H1 (cell line): Measurements from ENCODE around the gene VAV2. TPM values are rescaled to one million over a fixed set of nuclear protein-coding genes. Genes with fewer than 3 reads are reported as not detected.
A peak's percentile ranks its signal among the peaks of the same experiment; 100 is the strongest.

ENCODE experiments used
- CTCF ChIA-PET: fragments of 300-600 bp; sonication (Branson Sonifier 250); formaldehyde crosslinking; loops from one replicate; lab custom pipeline; 2021; ENCODE audit not compliant: partially characterized antibody; lab: Charles Lee
- POLR2A ChIA-PET: fragments of 300-600 bp; sonication (Branson Sonifier 250); formaldehyde crosslinking; loops from one replicate; lab custom pipeline; 2021; ENCODE audit warnings: inconsistent platforms; ENCODE audit not compliant: partially characterized antibody; lab: Charles Lee
- DNase-seq, 2 experiments: peaks; one replicate each; pipeline versions ENCODE4 v3.0.0 to v3.0.0-alpha.2; 2010 to 2022; ENCODE audit warnings: low spot score in 2 of 2, low read depth in 1 of 2, mixed read lengths in 1 of 2
- FAIRE-seq: peaks from 2 replicates; lab custom pipeline; 2011; peaks lifted over from hg19 to GRCh38; lab: Jason Lieb, UNC
- H2AFZ ChIP-seq: 2 replicates; pipeline ENCODE4 v1.8.1; 2012; ENCODE audit warnings: low read length, inconsistent platforms
- H2AK5ac ChIP-seq: 2 replicates; pipeline ENCODE4 v1.6.1; 2013; ENCODE audit warnings: low read depth, low read length
- H2BK120ac ChIP-seq: replicated peaks from 2 replicates; pipeline ENCODE3; 2013; ENCODE audit warnings: low read depth, low read length, inconsistent platforms
- H2BK12ac ChIP-seq: 2 replicates; pipeline ENCODE4 v1.6.1; 2013; ENCODE audit warnings: low read depth, low read length
- H2BK15ac ChIP-seq: 2 replicates; pipeline ENCODE4 v1.6.1; 2013; ENCODE audit warnings: low read length
- H2BK20ac ChIP-seq: 2 replicates; pipeline ENCODE4 v1.6.1; 2013; ENCODE audit warnings: low read length
- H2BK5ac ChIP-seq: 2 replicates; pipeline ENCODE4 v1.6.1; 2013; ENCODE audit warnings: low read depth, low read length
- H3K14ac ChIP-seq: 2 replicates; pipeline ENCODE4 v1.6.1; 2013; ENCODE audit warnings: inconsistent platforms; ENCODE audit not compliant: insufficient read length
- H3K18ac ChIP-seq: 2 replicates; pipeline ENCODE4 v1.6.1; 2013; ENCODE audit warnings: low read length; ENCODE audit errors: extremely low read depth
- H3K23ac ChIP-seq: 2 replicates; pipeline ENCODE4 v1.6.1; 2013; ENCODE audit warnings: inconsistent platforms; ENCODE audit not compliant: insufficient read length
- H3K23me2 ChIP-seq: 2 replicates; pipeline ENCODE4 v1.6.1; 2013; ENCODE audit warnings: low read depth, low read length
- H3K27ac ChIP-seq: 2 replicates; pipeline ENCODE4 v1.6.1; 2011; ENCODE audit warnings: low read depth, low read length, inconsistent platforms
- H3K27me3 ChIP-seq, 4 experiments: replicated peaks in 1 of 4; 1 replicate in 1 of 4; 2 replicates in 3 of 4; pipeline versions ENCODE4 v1.6.1 to v1.8.1; 2011 to 2013; ENCODE audit warnings: low read length in 3 of 4, mild to moderate bottlenecking in 3 of 4, inconsistent platforms in 2 of 4, mixed read lengths in 2 of 4, moderate library complexity in 1 of 4; ENCODE audit not compliant: control insufficient read depth in 3 of 4, insufficient read depth in 3 of 4; ENCODE audit errors: extremely low read depth in 1 of 4
- H3K36me3 ChIP-seq, 4 experiments: 2 replicates each; pipeline versions ENCODE4 v1.6.1 to v1.8.1; 2011 to 2013; ENCODE audit warnings: mild to moderate bottlenecking in 4 of 4, low read length in 3 of 4, moderate library complexity in 2 of 4, control low read depth in 1 of 4, inconsistent platforms in 1 of 4; ENCODE audit not compliant: insufficient read depth in 4 of 4, control insufficient read depth in 2 of 4
- H3K4ac ChIP-seq: replicated peaks from 2 replicates; pipeline ENCODE3; 2013; ENCODE audit warnings: low read length, low read depth, mixed read lengths, inconsistent platforms; ENCODE audit not compliant: insufficient read length
- H3K4me1 ChIP-seq, 4 experiments: replicated peaks in 1 of 4; 1 replicate in 1 of 4; 2 replicates in 3 of 4; pipeline versions ENCODE4 v1.6.1 to v1.8.1; 2011 to 2013; ENCODE audit warnings: low read length in 3 of 4, inconsistent platforms in 2 of 4, mixed read lengths in 1 of 4; ENCODE audit not compliant: insufficient read depth in 4 of 4, control insufficient read depth in 3 of 4
- H3K4me2 ChIP-seq, 2 experiments: 2 replicates each; pipeline versions ENCODE4 v1.6.1 to v1.8.1; 2011 to 2013; ENCODE audit warnings: low read depth in 2 of 2, low read length in 2 of 2, control low read depth in 1 of 2, inconsistent platforms in 1 of 2, mild to moderate bottlenecking in 1 of 2; ENCODE audit not compliant: insufficient read depth in 1 of 2
- H3K4me3 ChIP-seq, 4 experiments: fragments of 200-600, 300-600 bp in 1 of 4; sonication (generic), shearing (Covaris generic), sonication (Bioruptor Twin) in 1 of 4; 2 replicates each; pipeline versions ENCODE4 v1.5.1 to v1.8.1; 2011 to 2016; ENCODE audit warnings: low read length in 4 of 4, low read depth in 3 of 4, control low read depth in 2 of 4, inconsistent platforms in 2 of 4, mild to moderate bottlenecking in 2 of 4, mixed read lengths in 1 of 4, moderate library complexity in 1 of 4; ENCODE audit not compliant: insufficient read depth in 2 of 4; ENCODE audit errors: extremely low read depth in 1 of 4
- H3K56ac ChIP-seq: replicated peaks from 2 replicates; pipeline ENCODE3; 2013; ENCODE audit warnings: low read depth, mild to moderate bottlenecking, mixed read lengths, low read length, inconsistent platforms; ENCODE audit not compliant: insufficient read length
- H3K79me1 ChIP-seq: 2 replicates; pipeline ENCODE4 v1.6.1; 2013; ENCODE audit warnings: low read depth, low read length, control low read depth
- H3K79me2 ChIP-seq, 2 experiments: 2 replicates each; pipeline versions ENCODE4 v1.6.1 to v1.8.1; 2012 to 2013; ENCODE audit warnings: low read length in 2 of 2, mild to moderate bottlenecking in 2 of 2, inconsistent platforms in 1 of 2; ENCODE audit not compliant: insufficient read depth in 2 of 2, control insufficient read depth in 1 of 2
- H3K9ac ChIP-seq, 4 experiments: replicated peaks in 1 of 4; 1 replicate in 1 of 4; 2 replicates in 3 of 4; pipeline versions ENCODE4 v1.6.1 to v1.8.1; 2011 to 2013; ENCODE audit warnings: low read depth in 3 of 4, low read length in 3 of 4, control low read depth in 2 of 4, mild to moderate bottlenecking in 2 of 4, moderate library complexity in 2 of 4, inconsistent platforms in 1 of 4; ENCODE audit errors: extremely low read depth in 1 of 4
- H3K9me3 ChIP-seq, 2 experiments: 2 replicates each; pipeline versions ENCODE4 v1.6.1 to v1.8.1; 2012 to 2013; ENCODE audit warnings: mild to moderate bottlenecking in 2 of 2, moderate library complexity in 2 of 2, control low read depth in 1 of 2, inconsistent platforms in 1 of 2, low read depth in 1 of 2, low read length in 1 of 2, mixed read lengths in 1 of 2; ENCODE audit not compliant: insufficient read depth in 2 of 2
- H4K20me1 ChIP-seq, 2 experiments: replicated peaks in 1 of 2; 2 replicates each; pipeline versions ENCODE3 to v1.8.1; 2011 to 2013; ENCODE audit warnings: inconsistent platforms in 2 of 2, low read length in 2 of 2, mild to moderate bottlenecking in 1 of 2; ENCODE audit not compliant: insufficient read depth in 2 of 2, control insufficient read depth in 1 of 2
- H4K5ac ChIP-seq: 2 replicates; pipeline ENCODE4 v1.6.1; 2013; ENCODE audit warnings: low read length, low read depth, mixed read lengths, inconsistent platforms; ENCODE audit not compliant: insufficient read length
- H4K8ac ChIP-seq: 2 replicates; pipeline ENCODE4 v1.8.0; 2013; ENCODE audit warnings: mild to moderate bottlenecking, moderate library complexity, low read length, inconsistent platforms; ENCODE audit not compliant: insufficient read depth; ENCODE audit errors: extremely low read depth
- H4K91ac ChIP-seq: replicated peaks from 2 replicates; pipeline ENCODE3; 2013; ENCODE audit warnings: low read length, mixed read lengths, inconsistent platforms; ENCODE audit not compliant: insufficient read length
- CHD1 ChIP-seq: IDR thresholded peaks from 2 replicates; pipeline ENCODE4 v1.6.1; 2012; ENCODE audit warnings: low read depth, low read length, improper control_type of control experiment
- CHD2 ChIP-seq: IDR thresholded peaks from 2 replicates; pipeline ENCODE4 v1.6.1; 2012; ENCODE audit warnings: low read length, improper control_type of control experiment
- KDM5A ChIP-seq: fragments of 200-600 bp; IDR thresholded peaks from 2 replicates; pipeline ENCODE4 v1.7.1; 2012; ENCODE audit warnings: mild to moderate bottlenecking, low read length, inconsistent platforms, mixed read lengths
- RNF2 ChIP-seq: fragments of 200-900, 300-1000 bp; sonication (generic); IDR thresholded peaks from 2 replicates; pipeline ENCODE4 v1.7.1; 2016; ENCODE audit warnings: borderline replicate concordance, low read depth, mild to moderate bottlenecking, antibody characterized with exemption, low read length; ENCODE audit not compliant: poor library complexity, severe bottlenecking; ENCODE audit errors: missing control alignments
- SAP30 ChIP-seq: fragments of 300-600 bp; sonication (generic); IDR thresholded peaks from 2 replicates; pipeline ENCODE4 v1.7.1; 2012; ENCODE audit warnings: low read length, moderate library complexity, mild to moderate bottlenecking, inconsistent platforms; ENCODE audit not compliant: insufficient read depth, insufficient replicate concordance
- SIX5 ChIP-seq: IDR thresholded peaks from 2 replicates; pipeline ENCODE4 v1.6.1; 2011; ENCODE audit warnings: mild to moderate bottlenecking, low read depth, low read length
- TBP ChIP-seq: IDR thresholded peaks from 2 replicates; pipeline ENCODE4 v1.6.1; 2011; ENCODE audit warnings: low read depth, low read length, improper control_type of control experiment
- USF2 ChIP-seq: IDR thresholded peaks from 2 replicates; pipeline ENCODE4 v1.6.1; 2011; ENCODE audit warnings: low read length, improper control_type of control experiment
- WGBS, 2 experiments: shearing (Covaris generic) in 1 of 2; methylation state at CpG; one replicate each; pipeline versions ENCODE4 v1.1.6 to v1.1.7; 2013 to 2015; ENCODE audit warnings: low lambda C conversion rate in 2 of 2, mixed read lengths in 2 of 2, inconsistent platforms in 1 of 2, low coverage in 1 of 2, missing lambda C conversion rate in 1 of 2; ENCODE audit not compliant: insufficient replicate concordance in 2 of 2, insufficient coverage in 1 of 2, insufficient read length in 1 of 2; ENCODE audit errors: extremely low coverage in 1 of 2, missing lambda C conversion rate in 1 of 2; 5-methylcytosine and 5-hydroxymethylcytosine counted together
- polyA plus RNA-seq, 7 experiments: library from polyadenylated mRNA; depleted of rRNA in 3 of 7; stranded (reverse) in 5 of 7; unstranded in 2 of 7; fragments of >200 nt in 5 of 7; fragments of 200-250 nt in 2 of 7; gene quantifications; 1 replicate in 5 of 7; 2 replicates in 1 of 7; 4 replicates in 1 of 7; pipeline versions ENCODE4 v1.2.1 to v1.2.3, GENCODE V29; 2011 to 2013; ENCODE audit warnings: missing spikeins in 2 of 7, mixed read lengths in 2 of 7
- total RNA-seq: library from RNA; stranded (reverse); fragmentation: NEBNext Ultra II Directional; extraction: Animal tissue kit (Norgen Biotek cat#: 25700); gene quantifications from 2 replicates; pipeline ENCODE4 v1.2.1, GENCODE V29; 2021

VAV2 gene
- total and polyA plus RNA-seq, 2 of the 8 experiments (the other 6 are each of a cell fraction or from before 2014, with no cell fraction given), result 13.6 to 37.6 TPM

GRCh38 chr9:133754688-133755227, 237.4 kb downstream of the VAV2 start:
- H4K5ac ChIP-seq, result no peak overlapping the region
- no peak overlapping the region for H3K9ac ChIP-seq
- CTCF ChIA-PET, result interaction anchor here (1.4 to 5.2 kb wide), 3 partner anchors 13 to 24 kb away, joined by 3 to 39 read pairs (median 4); no protein-coding TSS in a partner anchor
- no peak overlapping the region for H3K27ac ChIP-seq
- no peak overlapping the region for H3K56ac ChIP-seq
- H3K18ac ChIP-seq, result no peak overlapping the region
- no peak overlapping the region for H3K4me3 ChIP-seq
- TF ChIP-seq RNF2 (no peak), SIX5 (no peak), USF2 (no peak), CHD2 (no peak), CHD1 (no peak), TBP (no peak), KDM5A (no peak), SAP30 (no peak)
- no peak overlapping the region for H3K4me2 ChIP-seq
- H3K27me3 ChIP-seq, result no peaks in the 10 kb centered on the region; a peak in 1 of 7 replicates
- no peaks in the 10 kb centered on the region; a peak in 1 of 7 replicates for H3K4me1 ChIP-seq
- H4K8ac ChIP-seq, result no peak overlapping the region
- no peaks in the 10 kb centered on the region for H3K36me3 ChIP-seq
- no peak overlapping the region for H3K14ac ChIP-seq
- no peaks in the 10 kb centered on the region for H3K79me1 ChIP-seq
- no peaks in the 10 kb centered on the region for H3K23me2 ChIP-seq
- H3K23ac ChIP-seq, result no peak overlapping the region
- no peak overlapping the region for H3K4ac ChIP-seq
- H4K91ac ChIP-seq, result no peak overlapping the region
- H2AK5ac ChIP-seq, result no peak overlapping the region
- peaks cover 0 to 12% of the 10 kb centered on the region in 2 experiments; a peak in 2 of 4 replicates for H3K9me3 ChIP-seq
- FAIRE-seq (no peak), DNase-seq (peak in 1 of 2 experiments; percentile 40)
- H3K79me2 ChIP-seq, result no peaks in the 10 kb centered on the region
- no peak overlapping the region for H2BK120ac ChIP-seq
- no peak overlapping the region for H2BK12ac ChIP-seq
- POLR2A ChIA-PET, result no interaction called here
- H2BK5ac ChIP-seq, result no peak overlapping the region
- no peak overlapping the region for H2BK15ac ChIP-seq
- 91 to 100% methylated on average over 1 to 9 of the region's 9 CpGs for WGBS, 2 experiments
- no peak overlapping the region for H2BK20ac ChIP-seq
- H2AFZ ChIP-seq, result no peak overlapping the region
- no peaks in the 10 kb centered on the region for H4K20me1 ChIP-seq
